GM18502 (cell line): ENCODE data around the gene SLAIN2.
"Not testable (repeated sequence)": the region's sequence is repeated elsewhere in the genome, so short reads cannot be mapped to it uniquely, and the experiment has no call there.

ENCODE experiments used
- ATAC-seq: cut with Tn5 transposase; IDR thresholded peaks from one replicate; pipeline ENCODE4 v1.9.1; 2021; ENCODE audit warnings: mild to moderate bottlenecking; ENCODE audit not compliant: unreplicated experiment, poor library complexity

The SLAIN2 gene

DNA sequence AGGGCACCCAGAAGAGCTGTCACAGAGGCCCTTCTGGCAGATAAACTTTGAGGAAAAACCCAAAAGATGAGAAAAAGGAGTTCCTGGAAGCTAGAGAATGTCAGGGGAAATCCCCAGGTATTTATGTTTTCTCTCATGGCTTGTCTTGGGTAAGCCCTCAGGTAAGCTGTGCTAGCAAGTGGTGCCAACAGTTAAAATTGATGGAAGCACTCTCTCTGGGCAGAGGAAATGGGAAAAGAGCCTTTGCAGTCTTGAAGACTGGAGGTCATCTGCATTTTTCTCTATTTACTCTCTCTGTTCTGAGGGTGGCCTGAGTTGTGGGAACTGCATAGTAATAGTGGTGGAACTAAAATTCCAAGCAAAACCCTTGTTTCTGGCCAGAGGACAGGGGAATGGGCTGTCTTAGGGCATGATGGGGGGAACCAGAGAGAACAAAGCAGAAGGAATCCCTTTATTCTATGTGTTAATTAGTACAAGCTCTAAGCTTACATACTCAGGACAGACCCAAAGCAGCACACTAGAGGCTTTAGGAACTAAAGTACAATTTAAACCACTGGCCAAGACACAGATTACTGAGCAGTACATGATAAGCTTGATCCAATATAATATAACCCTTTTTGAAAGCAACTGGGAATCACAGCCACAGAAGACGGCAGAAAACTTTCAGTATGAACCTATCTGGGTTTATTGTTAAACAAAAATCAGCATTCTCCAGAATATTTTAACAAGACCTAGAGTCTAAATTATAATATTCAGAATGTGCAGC is 88.6 kb downstream of the SLAIN2 start:
- no peak for ATAC-seq

DNA sequence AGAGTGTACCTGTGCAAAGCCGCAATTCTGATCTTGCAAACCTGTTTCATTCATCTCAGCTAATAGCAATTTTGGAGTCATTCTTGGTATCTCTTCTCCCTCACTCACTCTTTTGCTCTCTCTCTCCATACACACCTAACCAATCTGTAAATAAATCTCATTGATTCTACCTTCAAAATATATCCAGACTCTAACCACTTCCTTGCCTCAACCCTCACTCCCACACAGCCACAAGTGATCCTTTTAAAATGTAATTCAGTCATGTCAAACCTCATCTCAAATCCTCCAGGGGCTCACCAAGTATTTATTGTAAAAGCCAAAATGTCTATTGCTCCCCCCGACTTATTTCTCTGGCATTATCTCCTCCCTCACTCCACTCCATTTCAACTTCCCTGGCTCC is 90.1 kb downstream of the SLAIN2 start:
- ATAC-seq, result no peak

DNA sequence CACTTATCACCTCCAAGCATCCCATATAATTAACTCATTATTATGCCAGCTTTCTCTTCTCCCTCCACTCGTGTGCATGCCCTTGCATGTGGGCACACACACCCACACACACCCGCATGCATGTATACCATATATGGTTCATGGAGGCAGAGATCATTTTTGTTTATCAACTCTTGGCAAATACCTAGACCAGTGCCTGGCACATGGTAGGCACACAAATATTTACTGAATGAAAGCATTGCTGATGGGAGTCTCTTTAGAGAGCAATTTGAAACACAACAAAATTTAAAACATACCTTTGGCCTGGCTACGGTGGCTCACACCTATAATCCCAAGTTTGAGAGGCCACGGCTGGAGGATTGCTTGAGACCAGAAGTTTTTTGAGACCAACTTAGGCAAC is 90.7 kb downstream of the SLAIN2 start:
- no peak for ATAC-seq

DNA sequence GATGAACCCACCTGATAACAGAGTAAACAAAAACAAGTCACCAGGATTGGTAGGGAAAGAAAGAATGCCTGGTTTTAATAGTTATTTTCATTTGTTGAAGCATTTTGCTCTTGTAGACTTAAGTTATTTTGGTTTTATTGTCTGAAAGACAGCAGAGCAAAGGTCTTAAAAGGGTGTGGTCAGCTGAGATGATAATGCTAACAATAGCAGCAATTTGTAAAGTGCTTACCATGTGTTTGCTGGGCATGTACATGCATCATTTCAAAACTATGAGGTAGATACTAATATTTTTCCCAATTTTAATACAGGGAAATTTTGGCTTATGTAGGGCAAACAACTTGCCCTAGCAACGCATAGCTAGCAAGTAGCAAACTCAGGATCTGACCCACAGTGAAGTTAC is 95.0 kb downstream of the SLAIN2 start:
- ATAC-seq, result no peak

DNA sequence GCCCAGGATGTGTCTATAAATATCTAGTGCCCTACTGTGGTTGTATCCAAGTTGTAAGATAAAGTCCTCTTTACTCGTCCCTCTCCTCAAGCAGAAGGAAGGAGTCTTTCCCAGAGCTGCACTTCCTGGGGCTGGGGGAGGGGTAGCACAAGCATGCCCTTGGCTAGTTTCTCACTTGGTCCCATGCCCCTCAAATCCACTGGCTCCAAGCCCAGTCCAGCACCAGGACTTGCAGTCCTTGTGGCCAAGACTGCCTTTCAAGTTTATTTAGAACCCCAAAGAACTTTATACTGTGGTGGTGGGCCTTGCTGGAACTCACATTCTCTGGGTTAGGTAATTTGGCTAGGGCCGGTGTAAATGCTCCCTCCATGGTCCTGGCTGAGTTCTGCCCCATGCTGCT is 98.7 kb downstream of the SLAIN2 start:
- no peak for ATAC-seq

DNA sequence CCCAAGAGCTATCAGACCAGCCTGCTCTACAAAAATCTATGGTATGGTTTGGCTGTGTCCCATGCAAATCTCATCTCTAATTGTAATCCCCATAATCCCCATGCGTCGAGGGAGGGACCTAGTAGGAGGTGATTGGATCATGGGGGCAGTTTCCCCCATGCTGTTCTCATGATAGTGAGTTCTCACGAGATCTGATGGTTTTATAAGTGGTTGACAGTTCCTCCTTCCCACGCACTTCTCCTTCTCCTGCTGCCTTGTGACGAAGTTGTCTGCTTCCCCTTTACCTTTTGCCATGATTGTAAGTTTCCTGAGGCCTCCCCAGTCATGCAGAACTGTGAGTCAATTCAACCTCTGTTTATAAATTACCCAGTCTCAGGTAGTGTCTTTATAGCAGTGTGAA is 99.6 kb downstream of the SLAIN2 start:
- not testable (repeated sequence) for ATAC-seq

DNA sequence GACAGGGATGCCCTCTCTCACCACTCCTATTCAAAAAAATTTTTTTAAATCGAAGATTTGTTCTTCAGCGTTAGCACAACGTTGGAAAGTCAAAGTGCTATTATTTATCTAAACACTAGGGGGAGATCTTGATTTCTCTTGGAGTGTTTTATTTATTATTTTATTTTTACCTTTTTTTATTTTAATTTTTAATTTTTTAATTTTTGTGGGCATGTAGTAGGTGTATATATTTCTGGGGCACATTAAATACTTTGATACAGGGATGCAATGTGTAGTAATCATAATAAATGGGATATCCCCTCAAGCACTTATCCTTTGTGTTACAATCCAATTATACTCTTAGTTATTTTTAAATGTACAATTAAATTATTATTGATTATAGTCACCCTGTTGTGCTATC is 104.4 kb downstream of the SLAIN2 start:
- no peak for ATAC-seq

DNA sequence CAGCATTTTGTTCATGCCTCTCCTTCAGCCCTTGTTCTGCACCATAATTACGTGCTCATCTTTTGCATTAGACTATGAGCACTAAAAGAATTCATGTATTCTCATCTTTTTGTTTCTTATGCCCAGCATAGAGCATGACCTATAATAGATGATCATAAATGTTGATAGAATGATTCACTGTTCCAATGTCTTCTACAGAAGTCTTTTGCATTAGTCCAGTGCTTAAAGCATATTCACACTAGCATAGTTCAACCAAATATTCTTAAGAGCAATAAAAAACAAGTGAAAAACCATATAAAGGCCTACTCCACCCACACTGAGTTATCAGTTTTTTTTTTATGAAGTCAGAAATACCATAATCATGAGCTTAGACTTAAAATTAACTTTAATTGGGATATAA is 105.3 kb downstream of the SLAIN2 start:
- ATAC-seq, result no peak

DNA sequence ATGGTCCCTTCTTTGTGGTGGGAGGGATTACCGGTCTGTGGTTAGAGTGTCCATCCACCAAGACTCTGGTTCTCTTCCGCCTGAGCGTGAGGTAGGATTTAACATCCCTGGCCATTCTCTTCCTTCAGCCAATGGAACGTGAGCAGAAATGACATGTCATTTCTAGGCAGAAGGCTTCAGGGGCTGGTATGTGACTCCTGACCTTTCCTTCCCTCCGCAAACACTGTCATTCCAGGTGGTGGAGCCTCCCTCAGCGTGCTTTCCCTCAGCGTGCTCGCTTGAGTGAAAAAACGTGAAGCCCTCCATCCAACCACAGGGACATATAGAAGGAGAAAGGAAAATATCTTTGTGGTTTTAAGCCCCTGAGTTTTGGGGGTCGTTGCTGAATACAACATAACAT is 107.8 kb downstream of the SLAIN2 start:
- ATAC-seq, result no peak

DNA sequence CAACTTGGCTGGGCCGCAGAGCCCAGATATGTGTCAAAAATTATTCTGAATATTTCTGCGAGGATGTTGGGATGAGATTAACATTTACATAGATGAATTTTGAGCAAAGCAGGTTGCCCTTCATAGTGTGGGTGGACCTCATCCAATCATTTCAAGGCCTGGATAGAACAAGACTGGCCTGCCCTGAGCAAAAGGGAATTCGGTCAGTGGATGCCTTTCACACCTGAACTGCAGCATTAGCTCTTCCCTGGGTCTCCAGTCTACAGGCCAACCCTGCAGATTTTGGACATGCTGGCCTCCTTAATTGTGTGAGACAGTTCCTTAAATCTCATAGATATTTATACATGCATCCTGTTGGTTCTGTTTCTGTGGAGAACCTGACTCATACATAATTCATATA is 109.4 kb downstream of the SLAIN2 start:
- no peak for ATAC-seq

DNA sequence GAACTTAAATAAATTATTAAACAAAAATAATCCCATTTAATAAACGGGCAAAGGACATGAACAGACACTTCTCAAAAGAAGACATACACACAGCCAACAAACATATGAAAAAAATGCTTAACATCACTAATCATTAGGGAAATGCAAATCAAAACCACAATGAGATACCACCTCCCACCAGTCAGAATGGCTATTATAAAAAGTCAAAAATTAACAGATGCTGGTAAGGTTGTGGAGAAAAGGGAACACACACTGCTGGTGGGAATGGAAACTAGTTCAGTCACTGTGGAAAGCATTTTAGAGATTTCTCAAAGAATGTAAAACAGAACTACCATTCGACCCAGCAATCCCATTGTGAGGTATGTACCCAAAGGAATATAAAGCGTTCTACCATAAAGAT is 110.3 kb downstream of the SLAIN2 start:
- ATAC-seq, result not testable (repeated sequence)

DNA sequence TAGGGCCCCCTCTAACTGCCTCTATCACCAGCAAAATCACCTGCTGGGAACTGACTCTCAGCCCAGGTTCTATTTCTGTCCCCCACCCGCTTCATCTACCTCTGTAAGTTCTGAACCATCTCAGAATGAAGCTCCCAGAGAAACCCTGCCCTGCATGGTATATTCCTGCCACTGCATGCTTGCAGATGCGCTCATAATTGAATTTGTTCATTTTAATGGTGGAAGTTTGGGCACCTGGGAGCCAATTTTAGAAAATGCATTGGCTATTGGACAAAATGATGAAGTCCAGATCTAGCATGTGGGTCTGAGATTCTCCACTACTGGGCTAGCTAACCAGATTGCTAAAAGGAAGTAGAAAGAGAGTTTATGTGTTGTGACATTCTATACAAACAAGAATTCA is 113.3 kb downstream of the SLAIN2 start:
- no peak for ATAC-seq

DNA sequence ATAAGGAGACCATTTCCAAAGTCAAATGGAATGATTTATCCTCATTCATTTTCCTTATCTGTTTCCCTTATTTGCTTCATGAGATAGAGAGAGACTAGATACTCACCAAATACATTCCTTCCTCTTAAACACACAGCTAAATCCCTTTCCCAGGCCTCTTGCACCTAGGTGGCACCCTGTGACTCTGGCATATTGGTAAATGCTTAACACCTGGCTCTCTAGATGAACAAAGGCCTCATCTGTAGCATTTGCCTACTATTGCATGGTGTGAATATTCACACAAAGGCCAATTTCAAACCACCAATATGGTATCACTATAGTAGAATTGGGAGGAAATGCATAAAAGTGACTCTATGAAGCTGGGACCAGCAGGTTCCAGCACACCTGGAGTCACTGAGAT is 119.7 kb downstream of the SLAIN2 start:
- no peak for ATAC-seq

DNA sequence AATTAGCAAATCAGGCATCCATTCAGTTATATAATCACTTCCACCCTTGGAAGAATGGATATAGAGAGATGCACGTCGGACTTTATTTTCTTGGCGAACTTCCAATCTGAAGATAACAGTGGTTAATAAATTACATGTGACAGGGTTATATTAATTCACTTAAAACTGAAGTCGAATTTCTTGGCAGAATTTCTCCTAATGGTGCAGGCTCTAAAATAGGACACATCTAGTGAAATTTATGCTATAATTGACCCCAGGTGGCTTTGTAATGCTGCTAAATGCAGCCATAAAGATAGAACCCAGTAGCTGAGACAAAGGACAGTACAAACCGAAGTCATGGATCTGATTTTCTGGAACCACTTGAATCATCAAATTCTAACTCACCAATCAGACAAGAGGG is 121.0 kb downstream of the SLAIN2 start:
- ATAC-seq, result no peak

DNA sequence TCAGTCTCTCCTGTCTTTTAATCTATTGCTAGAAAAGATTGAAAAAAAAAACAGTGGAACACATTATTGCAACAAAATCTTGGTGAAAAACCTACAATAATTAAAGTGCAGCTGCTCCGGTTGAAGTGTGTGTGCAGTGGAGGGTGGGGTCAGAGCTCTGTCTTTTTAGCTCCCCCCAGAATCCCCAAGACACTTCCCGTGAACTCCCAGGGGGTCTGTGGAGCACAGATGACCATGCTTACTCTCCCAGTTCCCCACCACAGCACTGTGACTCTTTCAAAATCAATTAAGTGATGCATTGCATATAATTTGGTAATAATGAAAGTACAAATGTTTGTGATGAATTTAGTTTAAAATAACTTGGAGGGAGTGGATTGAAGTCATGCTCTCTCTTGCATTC is 126.1 kb downstream of the SLAIN2 start:
- ATAC-seq, result no peak

DNA sequence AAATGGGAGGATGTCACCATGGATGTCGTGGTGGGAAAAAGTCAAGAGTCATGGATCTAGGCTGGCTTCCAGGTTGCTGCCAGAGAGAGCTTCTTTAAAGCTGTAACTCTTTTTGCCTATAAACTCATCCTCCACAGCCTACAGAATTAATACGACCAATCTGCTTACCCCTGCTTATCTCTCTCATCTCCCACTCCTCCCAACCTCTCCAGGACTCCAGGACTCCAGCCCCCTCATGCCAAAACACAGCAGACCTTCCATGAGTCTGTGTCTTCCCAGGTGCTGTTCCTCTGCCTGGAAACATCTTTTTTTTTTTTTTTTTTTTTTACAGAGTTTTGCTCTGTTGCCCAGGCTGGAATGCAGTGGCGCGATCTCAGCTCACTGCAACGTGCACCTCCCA is 126.6 kb downstream of the SLAIN2 start:
- ATAC-seq, result no peak

DNA sequence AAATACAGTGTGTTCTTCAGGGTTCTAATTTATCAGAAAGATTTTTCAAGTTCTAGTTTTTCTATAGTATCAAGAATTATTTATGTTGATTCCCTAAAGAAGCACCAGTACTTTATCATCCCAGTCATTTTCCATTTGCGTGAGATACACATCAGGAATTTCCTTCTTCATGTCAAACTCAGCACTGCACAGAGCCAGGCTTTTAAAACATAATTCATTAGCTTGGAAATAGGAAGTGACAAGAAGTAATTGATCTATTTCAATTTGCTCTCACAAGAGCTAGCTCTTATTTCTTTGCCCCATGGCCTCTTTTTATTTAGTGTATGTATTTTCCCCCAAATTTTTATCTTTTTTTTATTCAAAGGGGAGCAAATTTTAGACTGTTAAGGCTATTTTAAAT is 128.8 kb downstream of the SLAIN2 start:
- ATAC-seq, result no peak

DNA sequence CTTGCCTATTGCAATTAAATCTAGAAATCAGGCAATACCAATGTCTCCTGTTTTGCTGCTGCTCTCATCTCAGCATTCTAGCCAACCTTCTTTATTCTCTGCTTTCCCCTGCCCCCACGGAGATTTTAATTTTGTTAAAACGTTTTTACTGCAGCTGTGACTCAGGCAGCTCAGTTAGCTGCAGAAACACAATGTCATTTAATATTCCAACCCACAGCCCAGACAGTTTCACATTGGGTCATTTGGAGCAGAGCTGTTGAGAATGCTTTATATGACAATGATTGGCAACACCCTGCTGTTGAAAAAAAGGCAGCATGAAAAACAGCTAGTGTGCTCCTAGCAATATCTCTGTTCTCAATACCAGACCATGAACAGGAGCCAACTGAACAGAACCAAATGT is 129.2 kb downstream of the SLAIN2 start:
- no peak for ATAC-seq

DNA sequence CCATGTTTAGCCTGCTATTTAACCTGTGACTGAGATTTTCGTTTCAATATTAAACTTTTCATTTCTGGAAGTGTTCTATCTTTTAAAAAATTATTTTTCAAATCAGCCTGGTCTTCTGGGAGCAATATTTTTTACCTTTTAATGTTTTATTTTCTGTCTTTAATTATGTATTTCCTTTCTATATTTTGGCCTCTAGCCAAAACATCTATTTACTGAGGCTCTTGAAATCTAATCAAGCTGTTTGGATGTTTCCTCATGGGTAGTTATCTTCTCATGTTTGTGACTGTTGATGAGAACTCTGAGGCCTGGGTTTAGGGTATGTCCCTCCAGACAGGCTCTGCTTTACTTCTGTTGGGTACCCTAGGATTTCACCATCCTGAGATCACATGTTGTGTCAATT is 131.5 kb downstream of the SLAIN2 start:
- no peak for ATAC-seq

DNA sequence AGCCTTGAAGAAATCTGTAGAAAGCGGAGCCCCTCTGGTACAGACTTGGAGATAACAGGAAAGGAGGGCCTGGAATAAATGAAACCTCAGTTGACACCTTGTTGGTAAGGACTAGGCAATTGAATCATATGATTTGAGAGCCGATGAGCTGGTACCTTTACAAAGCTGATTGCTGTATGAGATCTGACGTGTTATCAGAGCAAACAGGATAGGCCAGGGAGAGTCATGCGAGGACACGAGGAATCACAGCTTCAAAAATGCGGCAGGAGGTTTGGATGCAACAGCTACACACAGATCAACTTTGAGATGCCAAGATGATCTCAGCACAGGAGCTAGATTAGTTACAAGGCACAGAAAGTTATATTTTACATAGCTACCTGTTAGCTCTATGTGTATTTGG is 134.4 kb downstream of the SLAIN2 start:
- ATAC-seq, result no peak
